ENCODE results near the gene SLC8A3. TPM values are rescaled to one million over a fixed set of nuclear protein-coding genes. Genes with fewer than 3 reads are reported as not detected.

Gene SLC8A3
- total RNA-seq, 2 donors from 2014 or later: 0.20 to 2.2 TPM

- Mint-ChIP-seq H3K4me1 (no peaks in the 10 kb centered on the region), H3K4me3 (no peak overlapping the region), H3K27me3 (peaks cover 42% of the 10 kb centered on the region), H3K36me3 (ENCODE audit: low read depth) (no peaks in the 10 kb centered on the region), H3K27ac (no peak overlapping the region)
- no peak for ATAC-seq
- H3K9me3 ChIP-seq (ENCODE audit: control insufficient read depth, low read length, poor library complexity, severe bottlenecking): no peaks in the 10 kb centered on the region
- no peak for DNase-seq
These were observed 61.6 kb downstream of the SLC8A3 start for GRCh38 chr14:70127186-70127585.

DNA sequence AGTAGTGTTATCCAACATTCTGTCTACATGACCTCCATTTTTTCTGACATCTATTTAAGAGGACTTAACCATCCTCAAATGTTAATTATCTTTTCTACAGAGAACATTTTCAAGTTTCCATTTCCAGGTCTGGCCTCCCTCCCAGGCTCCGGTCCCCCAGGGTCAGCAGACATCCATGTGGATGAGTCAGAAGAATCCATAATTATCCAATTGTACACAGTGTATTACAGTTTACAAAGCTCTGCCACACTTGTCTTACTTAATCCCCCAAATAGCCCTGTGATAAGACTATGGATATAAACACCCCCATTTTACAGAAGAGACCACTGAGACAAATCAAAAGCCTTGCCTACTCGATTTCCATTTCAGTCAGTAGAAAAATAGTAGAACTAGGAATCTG lies 65.0 kb downstream of the SLC8A3 start:
- H3K9me3 ChIP-seq (ENCODE audit: control insufficient read depth, low read length, poor library complexity, severe bottlenecking): no peaks in the 10 kb centered on the region
- DNase-seq (no peak), ATAC-seq (no peak)
- Mint-ChIP-seq H3K4me1 (no peaks in the 10 kb centered on the region), H3K36me3 (ENCODE audit: low read depth) (no peaks in the 10 kb centered on the region), H3K27me3 (peaks cover 30% of the 10 kb centered on the region), H3K4me3 (no peak overlapping the region), H3K27ac (no peak overlapping the region)

DNA sequence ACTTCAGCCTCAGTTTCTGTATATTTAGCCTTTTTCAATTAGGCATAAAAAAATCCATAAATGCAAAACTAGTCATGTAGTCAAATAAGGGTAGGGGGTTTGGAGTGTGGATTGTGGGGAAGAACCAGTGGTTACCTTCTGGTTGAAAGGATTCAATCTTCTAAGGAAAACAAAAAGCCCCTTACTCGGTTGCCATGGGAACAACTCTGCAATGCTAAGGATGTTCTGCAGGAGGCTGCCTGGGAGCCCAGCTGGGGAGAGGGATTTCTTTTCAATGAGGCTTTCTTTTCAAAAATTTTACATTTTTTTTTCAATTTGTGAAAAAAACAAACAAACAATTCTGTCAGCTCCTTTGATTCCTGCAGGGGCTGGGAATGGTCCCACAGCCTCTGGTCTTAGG lies 67.2 kb downstream of the SLC8A3 start:
- DNase-seq: no peak
- no peak for ATAC-seq
- no peaks in the 10 kb centered on the region for H3K9me3 ChIP-seq (ENCODE audit: control insufficient read depth, low read length, poor library complexity, severe bottlenecking)
- H3K4me1 Mint-ChIP-seq: no peaks in the 10 kb centered on the region
- no peak overlapping the region for H3K27ac Mint-ChIP-seq
- no peaks in the 10 kb centered on the region for H3K36me3 Mint-ChIP-seq (ENCODE audit: low read depth)
- peaks cover 47% of the 10 kb centered on the region for H3K27me3 Mint-ChIP-seq
- no peak overlapping the region for H3K4me3 Mint-ChIP-seq

GRCh38 chr14:70118064-70118463 lies 70.7 kb downstream of the SLC8A3 start:
- H3K36me3 Mint-ChIP-seq (ENCODE audit: low read depth): no peaks in the 10 kb centered on the region
- H3K27ac Mint-ChIP-seq: no peak overlapping the region
- H3K9me3 ChIP-seq (ENCODE audit: control insufficient read depth, low read length, poor library complexity, severe bottlenecking): no peaks in the 10 kb centered on the region
- peaks cover 45% of the 10 kb centered on the region for H3K27me3 Mint-ChIP-seq
- ATAC-seq: no peak
- H3K4me3 Mint-ChIP-seq: no peak overlapping the region
- no peaks in the 10 kb centered on the region for H3K4me1 Mint-ChIP-seq
- no peak for DNase-seq

DNA sequence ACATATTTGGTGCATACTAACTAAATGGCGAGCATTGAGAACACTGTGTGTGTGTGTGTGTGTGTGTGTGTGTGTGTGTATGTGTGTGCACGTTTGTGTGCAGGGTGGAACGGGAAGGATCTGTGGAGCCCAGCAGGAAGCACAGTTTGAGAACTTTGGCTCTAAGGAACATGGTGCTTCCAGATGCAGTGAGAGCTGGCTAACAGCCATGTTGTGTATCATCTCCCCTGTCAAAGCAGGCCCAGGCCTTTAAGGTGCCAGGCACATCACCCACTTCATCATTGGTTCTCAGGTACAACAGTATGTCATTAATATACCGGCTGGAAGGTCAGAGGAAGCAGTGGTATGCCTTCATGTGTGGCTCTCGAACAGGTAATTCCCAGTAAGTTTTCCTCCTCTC lies 72.5 kb downstream of the SLC8A3 start:
- ATAC-seq (no peak), DNase-seq (no peak)
- H3K36me3 Mint-ChIP-seq (ENCODE audit: low read depth): peaks cover 2% of the 10 kb centered on the region
- no peaks in the 10 kb centered on the region for H3K9me3 ChIP-seq (ENCODE audit: control insufficient read depth, low read length, poor library complexity, severe bottlenecking)
- peaks cover 55% of the 10 kb centered on the region for H3K27me3 Mint-ChIP-seq
- H3K4me3 Mint-ChIP-seq: no peak overlapping the region
- H3K27ac Mint-ChIP-seq: no peak overlapping the region
- H3K4me1 Mint-ChIP-seq: no peaks in the 10 kb centered on the region

GRCh38 chr14:70114621-70115156 lies 74.1 kb downstream of the SLC8A3 start:
- peaks cover 45% of the 10 kb centered on the region for H3K27me3 Mint-ChIP-seq
- H3K36me3 Mint-ChIP-seq (ENCODE audit: low read depth): peaks cover 2% of the 10 kb centered on the region
- DNase-seq (no peak), ATAC-seq (no peak)
- no peaks in the 10 kb centered on the region for H3K9me3 ChIP-seq (ENCODE audit: control insufficient read depth, low read length, poor library complexity, severe bottlenecking)
- no peak overlapping the region for H3K27ac Mint-ChIP-seq
- H3K4me3 Mint-ChIP-seq: no peak overlapping the region
- H3K4me1 Mint-ChIP-seq: no peaks in the 10 kb centered on the region

- ATAC-seq: no peak
- H3K27me3 Mint-ChIP-seq: peaks cover 40% of the 10 kb centered on the region
- H3K36me3 Mint-ChIP-seq (ENCODE audit: low read depth): peaks cover 2% of the 10 kb centered on the region
- H3K27ac Mint-ChIP-seq: no peak overlapping the region
- no peaks in the 10 kb centered on the region for H3K9me3 ChIP-seq (ENCODE audit: control insufficient read depth, low read length, poor library complexity, severe bottlenecking)
- no peaks in the 10 kb centered on the region for H3K4me1 Mint-ChIP-seq
- H3K4me3 Mint-ChIP-seq: no peak overlapping the region
- no peak for DNase-seq
These were observed 75.5 kb downstream of the SLC8A3 start for GRCh38 chr14:70113211-70113610.

- no peaks in the 10 kb centered on the region for H3K9me3 ChIP-seq (ENCODE audit: control insufficient read depth, low read length, poor library complexity, severe bottlenecking)
- Mint-ChIP-seq H3K36me3 (ENCODE audit: low read depth) (peaks cover 2% of the 10 kb centered on the region), H3K4me1 (no peaks in the 10 kb centered on the region), H3K27ac (no peak overlapping the region), H3K4me3 (no peak overlapping the region), H3K27me3 (peaks cover 41% of the 10 kb centered on the region)
- ATAC-seq (no peak), DNase-seq (no peak)
These were observed 80.3 kb downstream of the SLC8A3 start for GRCh38 chr14:70108419-70108818.

GRCh38 chr14:70107309-70107708 lies 81.4 kb downstream of the SLC8A3 start:
- Mint-ChIP-seq H3K4me3 (no peak overlapping the region), H3K27ac (no peak overlapping the region)
- ATAC-seq: no peak

DNA sequence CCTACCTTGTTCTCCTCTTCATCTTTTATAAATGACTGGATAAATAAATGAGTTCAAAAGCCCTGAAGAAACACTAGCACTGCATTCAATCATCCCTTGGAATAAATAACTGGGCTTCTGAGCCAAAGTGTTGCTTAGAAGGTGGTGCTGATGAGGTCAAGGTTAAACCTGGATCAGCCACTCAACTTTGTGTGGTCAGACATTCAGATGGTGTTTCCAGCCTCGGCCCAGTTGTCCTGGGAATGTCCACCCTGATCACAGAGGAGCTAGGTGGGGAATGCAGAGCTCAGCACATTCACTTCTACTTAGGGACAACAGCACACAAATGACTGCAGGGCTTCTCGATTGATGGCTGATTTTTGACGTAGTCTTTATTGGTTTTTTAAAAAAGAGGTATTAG lies 88.7 kb downstream of the SLC8A3 start:
- H3K4me1 Mint-ChIP-seq: peaks cover 2% of the 10 kb centered on the region
- no peak overlapping the region for H3K4me3 Mint-ChIP-seq
- no peaks in the 10 kb centered on the region for H3K9me3 ChIP-seq (ENCODE audit: control insufficient read depth, low read length, poor library complexity, severe bottlenecking)
- ATAC-seq (no peak), DNase-seq (no peak)
- peaks cover 71% of the 10 kb centered on the region for H3K27me3 Mint-ChIP-seq
- no peak overlapping the region for H3K27ac Mint-ChIP-seq
- peaks cover 2% of the 10 kb centered on the region for H3K36me3 Mint-ChIP-seq (ENCODE audit: low read depth)

More at GRCh38 chr14:70107309-70107708, 81.4 kb downstream of the SLC8A3 start:
- DNase-seq: no peak
- peaks cover 2% of the 10 kb centered on the region for H3K36me3 Mint-ChIP-seq (ENCODE audit: low read depth)
- peaks cover 41% of the 10 kb centered on the region for H3K27me3 Mint-ChIP-seq
- no peaks in the 10 kb centered on the region for H3K4me1 Mint-ChIP-seq
- no peaks in the 10 kb centered on the region for H3K9me3 ChIP-seq (ENCODE audit: control insufficient read depth, low read length, poor library complexity, severe bottlenecking)

GRCh38 chr14:70098250-70098809 lies 90.4 kb downstream of the SLC8A3 start:
- no peak overlapping the region for H3K4me3 Mint-ChIP-seq
- H3K36me3 Mint-ChIP-seq (ENCODE audit: low read depth): peaks cover 2% of the 10 kb centered on the region
- no peak for ATAC-seq
- H3K4me1 Mint-ChIP-seq: peaks cover 2% of the 10 kb centered on the region
- no peaks in the 10 kb centered on the region for H3K9me3 ChIP-seq (ENCODE audit: control insufficient read depth, low read length, poor library complexity, severe bottlenecking)
- no peak overlapping the region for H3K27ac Mint-ChIP-seq
- peaks cover 80% of the 10 kb centered on the region for H3K27me3 Mint-ChIP-seq
- no peak for DNase-seq

- Mint-ChIP-seq H3K27ac (no peak overlapping the region), H3K4me1 (peaks cover 2% of the 10 kb centered on the region), H3K36me3 (ENCODE audit: low read depth) (peaks cover 2% of the 10 kb centered on the region), H3K27me3 (peaks cover 78% of the 10 kb centered on the region), H3K4me3 (no peak overlapping the region)
- no peaks in the 10 kb centered on the region for H3K9me3 ChIP-seq (ENCODE audit: control insufficient read depth, low read length, poor library complexity, severe bottlenecking)
- ATAC-seq (no peak), DNase-seq (no peak)
These were observed 91.0 kb downstream of the SLC8A3 start for GRCh38 chr14:70097576-70098249.

DNA sequence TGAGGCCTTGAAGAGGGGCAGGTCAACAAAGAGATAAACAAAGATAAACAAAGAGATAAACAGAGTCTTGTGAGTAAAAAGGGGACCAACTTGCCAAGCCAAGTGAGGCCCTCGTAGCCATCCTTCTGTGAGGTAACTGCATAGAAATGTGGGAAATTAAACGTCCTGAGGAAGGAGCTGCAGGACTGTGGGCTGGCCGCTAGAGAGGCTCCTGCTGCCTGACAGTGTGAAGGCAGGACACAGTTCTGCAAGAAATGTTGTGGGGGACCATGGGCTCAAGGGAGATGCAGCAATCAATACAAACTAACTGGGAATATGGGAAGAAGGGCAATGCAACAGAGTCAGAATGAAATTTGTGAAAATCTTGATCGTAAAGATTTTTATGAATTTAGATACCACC lies 91.9 kb downstream of the SLC8A3 start:
- ATAC-seq (no peak), DNase-seq (no peak)
- Mint-ChIP-seq H3K4me3 (no peak overlapping the region), H3K27ac (no peak overlapping the region), H3K4me1 (peaks cover 2% of the 10 kb centered on the region), H3K27me3 (peaks cover 78% of the 10 kb centered on the region), H3K36me3 (ENCODE audit: low read depth) (peaks cover 2% of the 10 kb centered on the region)
- no peaks in the 10 kb centered on the region for H3K9me3 ChIP-seq (ENCODE audit: control insufficient read depth, low read length, poor library complexity, severe bottlenecking)

DNA sequence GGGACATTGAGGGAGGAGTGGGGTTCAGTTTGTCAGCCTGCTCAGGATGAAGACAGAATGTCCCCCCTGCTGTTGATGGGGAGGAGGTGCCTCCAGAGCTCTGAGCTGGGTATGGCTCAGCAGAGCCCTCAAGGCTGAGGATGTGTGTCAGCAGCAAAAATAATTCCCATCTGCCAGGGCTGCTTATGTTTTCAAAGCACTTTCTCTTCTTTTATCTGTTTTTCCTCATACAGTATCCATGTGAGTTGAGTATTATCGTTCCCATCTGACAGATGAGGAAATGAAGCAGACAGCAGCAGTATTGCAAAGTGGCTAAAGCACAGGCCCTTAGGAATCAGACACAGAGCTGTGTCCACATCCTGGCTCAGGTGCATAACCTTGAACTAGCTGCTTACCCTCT lies 94.1 kb downstream of the SLC8A3 start:
- Mint-ChIP-seq H3K36me3 (ENCODE audit: low read depth) (no peaks in the 10 kb centered on the region), H3K4me3 (no peak overlapping the region), H3K4me1 (peaks cover 2% of the 10 kb centered on the region), H3K27ac (no peak overlapping the region), H3K27me3 (peaks cover 62% of the 10 kb centered on the region)
- ATAC-seq: no peak
- no peak for DNase-seq
- no peaks in the 10 kb centered on the region for H3K9me3 ChIP-seq (ENCODE audit: control insufficient read depth, low read length, poor library complexity, severe bottlenecking)
